ENCODE data around the gene MAP2. TPM values are rescaled to one million over a fixed set of nuclear protein-coding genes. Genes with fewer than 3 reads are reported as not detected.

MAP2 gene, protein sequence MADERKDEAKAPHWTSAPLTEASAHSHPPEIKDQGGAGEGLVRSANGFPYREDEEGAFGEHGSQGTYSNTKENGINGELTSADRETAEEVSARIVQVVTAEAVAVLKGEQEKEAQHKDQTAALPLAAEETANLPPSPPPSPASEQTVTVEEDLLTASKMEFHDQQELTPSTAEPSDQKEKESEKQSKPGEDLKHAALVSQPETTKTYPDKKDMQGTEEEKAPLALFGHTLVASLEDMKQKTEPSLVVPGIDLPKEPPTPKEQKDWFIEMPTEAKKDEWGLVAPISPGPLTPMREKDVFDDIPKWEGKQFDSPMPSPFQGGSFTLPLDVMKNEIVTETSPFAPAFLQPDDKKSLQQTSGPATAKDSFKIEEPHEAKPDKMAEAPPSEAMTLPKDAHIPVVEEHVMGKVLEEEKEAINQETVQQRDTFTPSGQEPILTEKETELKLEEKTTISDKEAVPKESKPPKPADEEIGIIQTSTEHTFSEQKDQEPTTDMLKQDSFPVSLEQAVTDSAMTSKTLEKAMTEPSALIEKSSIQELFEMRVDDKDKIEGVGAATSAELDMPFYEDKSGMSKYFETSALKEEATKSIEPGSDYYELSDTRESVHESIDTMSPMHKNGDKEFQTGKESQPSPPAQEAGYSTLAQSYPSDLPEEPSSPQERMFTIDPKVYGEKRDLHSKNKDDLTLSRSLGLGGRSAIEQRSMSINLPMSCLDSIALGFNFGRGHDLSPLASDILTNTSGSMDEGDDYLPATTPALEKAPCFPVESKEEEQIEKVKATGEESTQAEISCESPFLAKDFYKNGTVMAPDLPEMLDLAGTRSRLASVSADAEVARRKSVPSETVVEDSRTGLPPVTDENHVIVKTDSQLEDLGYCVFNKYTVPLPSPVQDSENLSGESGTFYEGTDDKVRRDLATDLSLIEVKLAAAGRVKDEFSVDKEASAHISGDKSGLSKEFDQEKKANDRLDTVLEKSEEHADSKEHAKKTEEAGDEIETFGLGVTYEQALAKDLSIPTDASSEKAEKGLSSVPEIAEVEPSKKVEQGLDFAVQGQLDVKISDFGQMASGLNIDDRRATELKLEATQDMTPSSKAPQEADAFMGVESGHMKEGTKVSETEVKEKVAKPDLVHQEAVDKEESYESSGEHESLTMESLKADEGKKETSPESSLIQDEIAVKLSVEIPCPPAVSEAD (N-terminal part only)
- 10.5 TPM for polyA plus RNA-seq (ENCODE audit: insufficient read length)

DNA sequence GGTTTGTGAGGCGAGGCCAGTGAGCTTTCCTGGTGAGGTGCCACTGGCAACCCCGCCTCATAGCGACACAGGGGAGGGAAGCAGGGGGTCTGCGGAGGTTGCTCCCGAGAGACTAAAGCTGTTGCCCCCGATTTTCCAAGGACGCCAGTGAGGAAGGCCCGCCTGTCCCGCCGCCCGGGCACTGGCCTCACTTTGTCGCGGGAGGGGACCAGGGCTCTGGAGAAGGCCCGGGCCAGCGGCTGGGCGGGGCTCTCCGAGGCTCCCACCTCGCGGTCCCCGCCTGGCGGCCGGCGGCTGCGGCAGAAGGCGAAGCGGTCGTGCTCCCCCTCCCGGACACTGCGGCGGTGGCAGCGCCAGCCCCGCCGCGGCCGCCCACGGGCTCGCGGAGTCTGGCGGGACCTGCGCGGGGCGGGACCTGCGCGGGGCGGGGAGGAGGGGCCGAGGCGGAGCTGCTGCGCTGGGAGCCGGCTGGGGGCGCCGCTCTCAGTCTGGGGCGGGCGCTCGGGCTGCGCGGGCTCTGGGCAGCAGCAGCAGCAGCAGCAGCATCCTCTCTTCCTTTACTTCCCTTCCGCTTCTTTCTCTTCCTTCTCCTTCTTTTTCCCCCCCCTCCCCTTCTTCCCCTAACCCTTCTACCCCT is at the start of gene MAP2:
Gene MAP2, plus strand, starts transcription at position 486 of the 637 bp plus-strand sequence. CDS start 229,124 bp downstream, outside the sequence.
- peak; percentile 35 for DNase-seq (ENCODE audit: low read depth)

DNA sequence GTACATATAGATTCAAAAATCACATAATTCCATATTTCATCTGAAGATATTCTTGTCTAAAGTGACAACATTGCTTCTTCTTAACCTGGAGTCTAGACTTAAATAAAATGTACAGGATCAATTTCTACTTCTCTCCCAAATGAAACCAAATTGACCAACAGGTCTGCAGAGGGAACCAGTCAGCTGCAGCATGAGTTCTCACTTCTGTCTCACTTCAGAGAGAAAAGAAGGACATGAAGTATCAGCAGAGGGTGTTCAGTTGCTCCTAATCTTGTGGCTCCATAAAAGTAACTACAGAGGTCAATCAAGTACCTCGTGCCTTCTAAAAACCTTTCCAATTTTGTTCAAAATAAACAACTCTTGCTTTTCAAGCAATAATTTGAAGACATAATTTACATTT is 47.2 kb upstream of the MAP2 start:
- DNase-seq (ENCODE audit: low read depth): no peak

DNA sequence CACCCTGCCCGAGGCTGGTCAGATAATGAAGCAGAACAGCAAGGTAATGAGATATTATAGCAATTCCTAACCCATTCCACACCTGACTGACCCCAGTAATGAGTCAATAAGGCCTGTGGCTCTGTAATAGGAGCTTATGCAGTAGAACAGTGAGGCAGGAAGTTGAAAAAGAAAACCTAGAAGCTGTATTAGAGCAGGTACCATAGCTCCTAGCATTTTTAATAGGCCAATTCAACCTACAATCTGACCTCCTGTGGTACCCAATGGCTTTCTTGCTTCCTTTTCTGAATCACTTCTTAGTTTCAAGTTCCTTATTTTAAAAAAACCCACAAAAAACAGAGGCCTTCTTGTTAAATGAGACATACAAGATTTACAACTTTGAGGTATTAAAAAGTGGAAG is 43.6 kb upstream of the MAP2 start:
- DNase-seq (ENCODE audit: low read depth): no peak

DNA sequence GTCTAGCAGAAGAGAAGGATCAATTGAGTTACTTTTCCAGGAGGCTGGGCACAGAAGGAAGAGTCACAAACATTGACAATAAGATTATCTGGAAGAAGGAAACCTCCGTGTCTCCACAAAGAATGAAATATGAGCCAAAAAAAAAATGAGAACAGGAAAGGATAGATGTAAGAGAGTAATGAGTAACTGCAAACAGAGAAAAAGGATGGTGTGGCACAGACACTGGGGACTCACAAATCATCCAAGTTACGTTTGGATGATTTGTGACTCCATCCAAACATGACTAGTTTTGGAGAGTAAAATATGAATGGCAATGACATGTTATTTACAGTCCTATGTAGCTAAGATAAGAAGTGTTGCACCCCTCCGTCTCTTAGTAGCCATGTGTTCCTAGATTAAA is 42.8 kb upstream of the MAP2 start:
- DNase-seq (ENCODE audit: low read depth): no peak

DNA sequence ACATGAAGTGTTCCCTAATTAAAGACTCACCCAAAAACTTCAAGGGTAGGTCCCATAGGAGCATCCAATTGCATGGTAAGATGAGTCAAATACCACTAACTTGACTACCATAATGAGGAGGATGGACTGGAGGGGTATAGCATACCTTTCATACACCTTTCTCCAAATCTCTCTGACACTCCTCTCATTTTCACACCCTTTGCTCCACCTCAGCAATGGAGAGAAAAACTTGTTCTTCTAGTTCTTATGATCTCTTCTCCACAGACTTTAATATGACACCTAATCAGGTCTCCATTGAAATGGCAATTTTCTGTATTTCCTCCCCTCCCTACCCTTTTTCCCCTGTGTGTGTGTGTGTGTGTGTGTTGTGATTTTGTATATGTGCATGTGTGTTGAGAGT is 41.1 kb upstream of the MAP2 start:
- DNase-seq (ENCODE audit: low read depth): no peak

DNA sequence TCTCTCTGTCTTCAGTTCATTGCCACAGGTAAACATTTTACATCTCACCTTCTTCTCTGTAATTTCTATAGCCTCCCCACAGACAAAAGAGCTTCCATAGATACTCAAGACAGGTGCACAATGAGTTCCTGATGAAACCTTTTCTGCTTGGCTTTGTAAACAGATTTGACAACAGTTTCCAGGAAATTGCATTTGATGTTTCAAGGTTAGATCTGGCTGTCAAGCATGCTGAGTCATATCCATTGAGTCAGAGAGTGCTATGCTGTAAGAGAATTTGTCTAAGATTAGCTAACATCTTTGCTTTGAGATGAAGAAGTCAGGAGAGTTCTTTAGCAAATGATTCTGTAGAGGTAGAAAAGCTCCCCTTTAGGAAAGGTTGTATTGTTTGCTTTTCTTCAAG is 40.6 kb upstream of the MAP2 start:
- DNase-seq (ENCODE audit: low read depth): no peak

DNA sequence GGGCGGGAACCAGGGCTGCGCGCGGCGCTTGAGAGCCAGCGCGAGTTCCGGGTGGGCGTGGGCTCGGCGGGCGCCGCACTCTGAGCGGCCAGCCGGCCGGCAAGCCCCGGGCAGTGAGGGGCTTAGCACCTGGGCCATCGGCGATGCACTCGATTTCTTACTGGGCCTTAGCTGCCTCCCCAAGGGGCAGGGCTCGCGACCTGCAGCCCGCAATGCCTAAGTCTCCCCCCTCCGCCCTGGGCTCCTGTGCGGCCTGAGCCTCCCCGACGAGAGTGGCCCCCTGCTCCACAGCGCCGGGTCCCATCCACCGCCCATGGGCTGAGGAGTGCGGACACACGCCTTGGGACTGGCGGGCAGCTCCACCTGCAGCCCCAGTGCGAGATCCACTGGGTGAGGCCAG is 36.5 kb upstream of the MAP2 start:
- DNase-seq (ENCODE audit: low read depth): no peak

DNA sequence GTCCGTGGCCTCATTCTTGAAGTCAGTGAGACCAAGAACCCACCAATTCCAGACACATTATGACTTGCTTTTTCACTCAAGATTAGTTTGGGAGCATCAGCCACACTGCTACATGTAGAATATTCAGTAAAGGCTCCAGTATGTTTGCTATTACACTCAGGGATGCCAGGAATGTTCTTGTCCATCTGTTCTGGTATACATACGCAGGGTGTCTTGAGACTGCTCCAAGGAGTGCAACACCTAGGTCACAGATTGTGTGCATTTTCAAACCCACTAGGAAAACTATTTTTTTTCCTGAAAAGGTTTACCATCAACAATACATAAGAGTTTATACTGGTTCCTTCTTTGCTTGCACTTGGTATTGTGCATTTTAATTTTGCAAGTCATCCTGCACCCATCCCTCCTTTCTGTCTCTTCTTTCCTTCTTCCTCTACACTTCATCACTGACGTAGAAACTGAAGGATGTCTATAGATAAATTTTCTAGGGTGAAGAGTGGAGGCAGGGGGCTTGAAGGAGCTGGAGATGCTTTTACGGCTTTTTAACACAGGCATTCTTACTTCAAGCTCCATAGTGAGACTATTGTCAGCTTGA is 35.3 kb upstream of the MAP2 start:
- no peak for DNase-seq (ENCODE audit: low read depth)

DNA sequence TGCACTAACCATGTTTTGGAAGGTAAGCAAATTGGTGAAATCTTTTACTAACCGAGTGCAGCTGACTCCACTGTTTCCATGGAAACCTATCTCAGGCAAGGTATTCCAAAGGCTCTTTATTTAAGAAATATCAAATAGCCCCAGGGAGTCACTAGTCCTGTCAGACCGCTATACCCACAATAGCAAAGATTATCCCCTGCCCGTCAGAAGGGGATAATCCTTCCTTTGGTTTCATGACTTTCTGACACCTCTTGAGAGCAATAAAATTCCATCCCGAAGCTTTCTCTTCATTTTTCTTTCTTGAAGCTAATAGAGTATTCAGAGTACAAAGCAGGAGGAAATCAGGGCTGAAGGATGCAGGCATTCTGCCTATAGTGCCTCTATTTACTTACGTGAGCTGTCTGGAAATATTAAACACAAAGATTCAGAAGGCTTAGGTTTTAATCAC is 34.7 kb upstream of the MAP2 start:
- DNase-seq (ENCODE audit: low read depth): no peak

DNA sequence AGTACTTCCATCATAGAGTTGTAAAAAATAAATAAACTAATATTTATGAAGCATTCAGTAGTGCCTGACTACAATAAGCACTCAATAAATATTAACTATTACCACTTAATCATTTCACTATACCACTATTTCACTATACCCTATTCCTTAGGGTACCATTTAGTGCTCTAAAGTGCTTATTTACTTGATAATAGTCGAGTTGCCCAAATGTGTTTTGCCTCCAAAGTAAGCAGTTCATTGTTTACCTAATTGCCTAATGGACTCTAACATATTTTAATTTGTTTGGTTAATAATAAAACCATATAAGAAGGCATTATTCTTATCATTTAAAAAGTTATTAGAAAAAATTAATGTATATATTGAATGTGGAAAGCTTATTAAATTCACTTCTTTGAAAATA is 33.0 kb upstream of the MAP2 start:
- no peak for DNase-seq (ENCODE audit: low read depth)

DNA sequence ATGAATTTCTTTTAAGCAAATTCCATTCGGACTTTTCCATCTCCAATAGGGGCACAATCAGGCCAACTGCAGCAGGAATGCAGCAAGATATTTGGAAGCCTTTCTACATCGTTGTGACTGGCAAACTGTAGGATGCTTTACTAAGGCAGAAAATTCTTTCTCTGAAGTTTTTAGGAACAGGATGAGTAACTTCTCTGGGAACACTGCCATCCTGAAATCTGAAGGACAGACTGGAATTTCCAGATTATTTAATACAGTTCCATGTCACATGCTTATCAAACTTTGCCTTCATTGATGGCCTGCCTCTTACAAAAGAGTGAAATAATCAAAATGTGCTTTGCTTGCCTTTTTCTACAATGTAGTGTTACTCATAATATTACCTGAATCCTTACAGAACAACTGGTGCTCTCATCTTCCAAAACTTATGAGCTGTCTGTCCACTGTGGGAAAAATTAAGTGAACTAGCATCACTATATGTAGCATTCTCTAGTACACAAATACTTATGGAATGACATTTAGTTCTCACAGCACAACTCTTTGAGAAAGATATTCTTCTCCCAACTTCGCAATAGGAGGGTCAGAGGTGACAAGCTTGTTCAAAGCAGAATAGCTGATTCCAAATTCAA is 32.0 kb upstream of the MAP2 start:
- no peak for DNase-seq (ENCODE audit: low read depth)

DNA sequence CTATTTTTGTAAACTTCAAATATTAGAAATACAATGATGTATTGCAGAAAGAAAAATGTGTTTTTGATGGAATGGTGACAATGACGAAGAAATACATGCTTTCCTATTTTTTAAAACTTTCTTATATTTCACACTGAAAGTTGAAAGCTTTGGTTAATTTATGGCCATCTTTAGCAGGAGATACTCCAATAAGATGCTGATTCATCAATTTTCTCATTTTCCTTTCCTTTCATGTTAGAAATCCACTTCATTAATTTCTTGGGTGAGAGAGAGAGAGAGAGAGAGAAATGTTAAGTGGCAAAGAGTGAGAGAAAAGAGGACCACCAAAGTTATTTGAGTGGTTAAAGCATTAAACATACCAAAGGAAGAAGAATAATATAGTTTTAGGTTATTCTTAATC is 28.6 kb upstream of the MAP2 start:
- no peak for DNase-seq (ENCODE audit: low read depth)

DNA sequence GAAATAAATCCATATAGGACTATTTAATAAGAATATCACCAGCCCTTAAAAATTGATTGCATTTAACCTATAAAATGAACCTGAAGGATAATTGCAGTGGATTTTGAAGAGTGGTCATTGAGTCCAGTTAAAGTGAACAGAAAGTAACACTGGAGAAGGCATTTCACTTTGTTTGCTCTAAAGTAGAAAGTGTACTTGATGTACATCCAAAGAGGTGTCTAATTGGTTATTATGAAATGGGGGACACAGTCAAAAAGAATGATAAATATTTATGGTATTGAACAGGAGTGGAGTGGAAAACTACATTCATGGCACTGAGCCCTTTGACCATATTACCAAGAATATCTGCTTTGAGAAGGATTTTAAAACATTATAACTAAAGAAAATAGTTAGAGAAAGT is 28.2 kb upstream of the MAP2 start:
- no peak for DNase-seq (ENCODE audit: low read depth)

DNA sequence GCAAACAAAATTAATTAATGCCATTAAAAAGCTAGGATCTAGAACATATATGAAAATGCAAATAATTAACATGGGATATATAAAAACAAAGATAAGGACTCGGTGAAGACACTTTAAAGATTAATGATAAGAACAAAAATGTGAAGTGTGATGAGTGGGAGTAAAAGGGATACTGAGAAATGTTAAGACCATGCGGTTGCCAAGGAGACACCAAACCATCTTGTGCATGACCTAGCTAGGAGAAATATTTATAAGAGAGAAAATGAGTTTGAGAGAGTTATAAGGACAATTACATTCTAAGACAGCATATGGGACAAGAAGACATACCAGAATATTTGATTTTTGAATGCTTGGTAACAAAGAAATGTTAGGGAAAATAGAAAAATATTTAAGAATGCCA is 25.4 kb upstream of the MAP2 start:
- no peak for DNase-seq (ENCODE audit: low read depth)

DNA sequence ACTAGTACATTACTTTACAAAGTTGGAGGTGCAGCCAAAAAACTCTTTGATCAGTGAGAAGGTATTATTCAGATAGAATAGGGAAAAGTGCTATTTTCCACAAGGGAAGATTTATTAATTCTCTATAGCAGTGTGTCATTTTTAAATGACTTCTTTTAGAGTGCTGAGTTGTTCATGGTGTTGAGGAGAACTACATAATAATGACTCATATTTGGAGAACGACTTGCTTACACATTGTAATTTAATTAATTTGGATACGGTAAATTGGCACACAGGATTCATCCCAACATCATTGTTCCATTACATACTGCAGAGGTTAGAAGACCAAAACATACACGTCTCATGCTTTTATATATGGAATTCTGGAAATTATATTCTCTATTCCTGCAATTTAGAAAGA is 22.1 kb upstream of the MAP2 start:
- DNase-seq (ENCODE audit: low read depth): no peak

DNA sequence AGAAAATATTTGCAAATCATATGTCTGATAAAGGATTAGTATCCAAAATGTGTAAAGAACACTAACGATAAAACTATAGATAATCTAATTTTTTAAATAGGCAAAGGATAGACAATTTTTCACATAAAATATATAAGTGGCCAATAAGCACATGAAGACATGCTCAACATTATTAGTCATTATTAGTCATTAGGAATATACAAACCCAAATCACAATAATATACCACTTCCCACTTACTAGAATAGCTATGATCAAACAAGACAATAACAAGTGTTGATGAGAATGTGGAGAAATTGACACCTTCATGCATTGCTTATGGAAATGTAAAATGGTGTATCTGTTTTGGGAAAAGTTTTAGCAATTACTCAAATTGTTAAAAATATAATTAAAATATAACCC is 12.6 kb upstream of the MAP2 start:
- no peak for DNase-seq (ENCODE audit: low read depth)

DNA sequence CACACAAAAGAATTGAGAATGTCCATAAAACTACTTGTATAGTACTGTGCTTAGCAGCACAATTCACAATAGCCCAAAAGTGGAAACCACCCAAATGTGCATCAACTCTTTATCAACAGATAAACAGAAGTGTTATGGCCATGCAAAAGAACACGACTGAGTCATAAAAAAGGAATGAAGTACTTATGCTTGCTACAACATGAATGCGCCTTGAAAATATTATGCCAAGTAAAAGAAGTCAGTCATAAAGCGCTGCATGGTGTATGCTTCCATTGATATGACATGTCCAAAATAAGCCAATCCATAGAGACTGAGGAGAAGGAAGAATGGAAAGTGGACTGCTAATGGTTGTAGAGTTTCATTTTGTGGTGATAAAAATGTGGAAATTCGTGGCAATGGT is 12.1 kb upstream of the MAP2 start:
- no peak for DNase-seq (ENCODE audit: low read depth)

DNA sequence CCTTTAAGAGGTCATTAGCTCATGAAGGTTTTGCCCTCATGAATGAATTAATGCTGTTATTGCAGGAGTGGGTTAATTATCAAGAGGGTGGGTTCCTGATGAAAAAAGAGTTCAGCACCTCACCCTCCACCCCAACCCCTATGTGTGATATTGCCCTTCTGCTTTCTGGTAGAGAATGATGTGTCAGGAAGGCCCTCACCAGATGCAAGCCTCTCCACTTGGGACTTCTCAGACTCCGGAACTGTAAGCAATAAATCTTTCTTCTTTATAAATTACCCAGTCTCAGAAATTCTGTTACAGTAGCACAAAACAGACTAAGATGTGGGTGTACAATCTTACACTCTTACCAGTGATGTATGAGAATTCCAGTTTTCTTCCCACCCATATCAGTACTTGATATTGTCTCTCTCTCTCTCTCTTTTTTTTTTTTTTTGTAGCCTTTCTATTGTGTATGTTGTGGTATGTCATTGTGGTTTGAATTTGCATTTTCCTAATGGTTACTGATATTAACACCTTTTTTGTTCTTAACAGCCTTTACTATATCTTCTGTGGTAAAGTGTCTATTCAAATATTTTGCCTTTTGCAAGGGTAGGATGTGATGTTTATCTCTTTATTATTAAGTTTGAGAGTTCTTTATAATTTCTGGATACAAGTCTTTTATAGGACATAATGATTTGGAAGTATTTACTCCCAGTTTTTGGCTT is 10.4 kb upstream of the MAP2 start:
- no peak for DNase-seq (ENCODE audit: low read depth)

DNA sequence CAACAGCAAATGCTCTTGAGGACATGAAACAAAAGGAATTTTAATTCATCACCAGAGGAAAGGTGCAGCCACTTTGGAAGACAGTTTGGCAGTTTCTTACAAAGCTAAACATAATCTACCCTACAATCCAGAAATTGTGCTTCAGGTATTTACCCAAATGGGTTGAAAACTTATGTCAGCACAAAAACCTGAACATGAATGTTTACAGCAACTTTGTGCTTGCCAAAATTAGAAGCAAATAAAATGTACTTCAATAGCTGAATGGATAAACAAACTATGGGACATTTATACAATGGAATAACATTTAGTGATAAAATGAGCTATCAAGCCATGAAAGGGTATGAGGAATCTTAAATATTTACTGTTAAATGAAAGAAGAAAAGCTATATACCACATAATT is 6.9 kb upstream of the MAP2 start:
- DNase-seq (ENCODE audit: low read depth): no peak

DNA sequence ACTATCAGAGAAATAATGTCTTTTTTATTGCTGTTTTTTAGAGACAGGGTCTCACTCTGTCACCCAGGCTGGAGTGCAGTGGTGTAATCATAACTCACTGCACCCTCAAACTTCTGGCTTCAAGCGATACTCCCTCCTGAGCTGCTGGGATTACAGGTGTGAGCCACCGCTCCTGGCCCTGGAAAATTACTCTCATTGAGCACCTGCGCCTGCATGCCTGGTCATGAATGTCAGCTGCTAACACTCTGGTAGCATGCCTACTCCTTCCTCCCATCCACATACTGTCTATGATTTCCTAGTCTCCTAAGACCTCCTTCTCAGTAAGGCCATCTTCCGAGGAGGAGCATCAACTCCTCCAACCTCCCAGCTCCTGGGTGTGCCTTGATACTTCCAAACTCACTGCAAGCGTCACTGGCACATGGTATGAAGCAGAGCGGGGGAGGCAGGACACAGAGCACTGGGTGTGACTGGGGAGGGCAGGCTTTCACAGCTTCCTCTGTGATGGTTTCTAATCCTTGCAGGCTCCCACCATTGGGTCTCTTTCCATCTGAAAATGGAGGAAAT is 1.6 kb upstream of the MAP2 start:
- no peak for DNase-seq (ENCODE audit: low read depth)

All from forelimb muscle (tissue), 1 donor.